Measurements from ENCODE around the gene MDGA2.

DNA sequence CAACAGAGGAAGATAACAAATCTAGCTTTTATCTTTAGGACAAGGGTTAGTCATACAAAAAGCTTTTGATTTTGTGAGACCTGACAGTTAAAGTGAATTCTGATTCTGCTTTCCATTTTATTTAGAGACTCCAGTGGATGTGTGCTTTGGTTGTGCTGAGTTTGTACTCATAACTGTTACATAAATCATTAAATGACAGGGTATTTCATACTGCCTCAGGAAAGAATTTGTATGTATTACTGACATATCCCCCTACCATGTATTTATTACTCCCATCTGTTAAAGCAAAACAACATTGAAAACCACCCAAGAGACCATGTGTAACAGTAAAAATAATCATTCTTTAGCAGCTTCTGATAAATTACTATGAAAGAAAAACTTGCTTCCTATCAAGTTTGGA, 780.9 kb downstream of the MDGA2 start:
- TF ChIP-seq, protein P1, sequence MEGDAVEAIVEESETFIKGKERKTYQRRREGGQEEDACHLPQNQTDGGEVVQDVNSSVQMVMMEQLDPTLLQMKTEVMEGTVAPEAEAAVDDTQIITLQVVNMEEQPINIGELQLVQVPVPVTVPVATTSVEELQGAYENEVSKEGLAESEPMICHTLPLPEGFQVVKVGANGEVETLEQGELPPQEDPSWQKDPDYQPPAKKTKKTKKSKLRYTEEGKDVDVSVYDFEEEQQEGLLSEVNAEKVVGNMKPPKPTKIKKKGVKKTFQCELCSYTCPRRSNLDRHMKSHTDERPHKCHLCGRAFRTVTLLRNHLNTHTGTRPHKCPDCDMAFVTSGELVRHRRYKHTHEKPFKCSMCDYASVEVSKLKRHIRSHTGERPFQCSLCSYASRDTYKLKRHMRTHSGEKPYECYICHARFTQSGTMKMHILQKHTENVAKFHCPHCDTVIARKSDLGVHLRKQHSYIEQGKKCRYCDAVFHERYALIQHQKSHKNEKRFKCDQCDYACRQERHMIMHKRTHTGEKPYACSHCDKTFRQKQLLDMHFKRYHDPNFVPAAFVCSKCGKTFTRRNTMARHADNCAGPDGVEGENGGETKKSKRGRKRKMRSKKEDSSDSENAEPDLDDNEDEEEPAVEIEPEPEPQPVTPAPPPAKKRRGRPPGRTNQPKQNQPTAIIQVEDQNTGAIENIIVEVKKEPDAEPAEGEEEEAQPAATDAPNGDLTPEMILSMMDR (conservative IDR thresholded peaks at IDR 0.05 in 1 of 2, IDR thresholded peaks at IDR 0.05 in 1 of 2; ENCODE audit: low read depth in 1 of 2, low read length in 2 of 2), result no peak
- no peak for TF ChIP-seq EZH2 (IDR thresholded peaks at IDR 0.05; ENCODE audit: low read length, missing control alignments)
